ENCODE data around the gene GLS2. TPM values are rescaled to one million over a fixed set of nuclear protein-coding genes. Genes with fewer than 3 reads are reported as not detected.
"Not testable (repeated sequence)": the region's sequence is repeated elsewhere in the genome, so short reads cannot be mapped to it uniquely, and the experiment has no call there.

GLS2 gene
- total and polyA plus RNA-seq, 12 donors: 0.17 to 5.3 (median 1.5) TPM; not detected in 1

GRCh38 chr12:56510786-56511185 lies 22.8 kb upstream of the GLS2 start:
- 77 to 89% (median 84%) methylated on average over 4 to 16 of the region's 16 CpGs for whole genome bisulfite sequencing, 4 donors
- no peaks in the 10 kb centered on the region for H3K4me1 ChIP-seq (replicated peaks in 1 of 2)
- H3K27me3 ChIP-seq: no peaks in the 10 kb centered on the region
- H3K4me3 ChIP-seq: no peak overlapping the region
- H3K36me3 ChIP-seq (replicated peaks in 1 of 2): no peaks in the 10 kb centered on the region
- intact Hi-C loops (cut with DNase I): loop anchor here (10.0 kb wide), 2 partner anchors 114 to 124 kb away; partner anchors contain the start of gene BAZ2A (in 1 of the 2)
- no peak overlapping the region for H3K27ac ChIP-seq
- no peak for TF ChIP-seq POLR2A (IDR thresholded peaks at IDR 0.05)
- TF ChIP-seq CTCF (IDR thresholded peaks at IDR 0.05): no peak
- no peak for DNase-seq
- no peaks in the 10 kb centered on the region for H3K9me3 ChIP-seq (replicated peaks in 1 of 3)

- intact Hi-C loops (cut with DNase I); H3K4me3 ChIP-seq; H3K9me3 ChIP-seq (replicated peaks in 1 of 3); DNase-seq; H3K27ac ChIP-seq; H3K4me1 ChIP-seq (replicated peaks in 1 of 2); H3K27me3 ChIP-seq; H3K36me3 ChIP-seq (replicated peaks in 1 of 2): not testable (repeated sequence)
- WGBS, 4 donors: 79 to 84% (median 81%) methylated on average over 13 of the region's 13 CpGs
These were observed 11.9 kb upstream of the GLS2 start for GRCh38 chr12:56499879-56500278.

GRCh38 chr12:56499452-56499851 lies 11.5 kb upstream of the GLS2 start:
- H3K4me3 ChIP-seq; H3K27ac ChIP-seq; H3K27me3 ChIP-seq; H3K9me3 ChIP-seq (replicated peaks in 1 of 3); DNase-seq; H3K36me3 ChIP-seq (replicated peaks in 1 of 2); H3K4me1 ChIP-seq (replicated peaks in 1 of 2); intact Hi-C loops (cut with DNase I): not testable (repeated sequence)
- 73 to 80% (median 79%) methylated on average over 8 to 9 of the region's 9 CpGs for WGBS, 4 donors

GRCh38 chr12:56498126-56498902 lies 10.4 kb upstream of the GLS2 start:
- H3K9me3 ChIP-seq (replicated peaks in 1 of 3); H3K27ac ChIP-seq; intact Hi-C loops (cut with DNase I); H3K36me3 ChIP-seq (replicated peaks in 1 of 2); H3K4me3 ChIP-seq; H3K27me3 ChIP-seq; H3K4me1 ChIP-seq (replicated peaks in 1 of 2); DNase-seq: not testable (repeated sequence)
- 82 to 87% (median 85%) methylated on average over 12 to 14 of the region's 14 CpGs for WGBS, 4 donors

GRCh38 chr12:56496704-56497103 lies 8.7 kb upstream of the GLS2 start:
- intact Hi-C loops (cut with DNase I); H3K27ac ChIP-seq; H3K9me3 ChIP-seq (replicated peaks in 1 of 3); H3K4me1 ChIP-seq (replicated peaks in 1 of 2); H3K4me3 ChIP-seq; H3K27me3 ChIP-seq; H3K36me3 ChIP-seq (replicated peaks in 1 of 2): not testable (repeated sequence)
- TF ChIP-seq CTCF (IDR thresholded peaks at IDR 0.05): peak in 3 of 6 experiments; percentile 25 to 40 (median 25)
- DNase-seq: peak; percentile 35 to 86 (median 66)
- WGBS, 4 donors: 3 to 9% (median 5%) methylated on average over 12 to 17 of the region's 17 CpGs

GRCh38 chr12:56494481-56494880 lies 6.5 kb upstream of the GLS2 start:
- DNase-seq; H3K9me3 ChIP-seq (replicated peaks in 1 of 3); H3K27ac ChIP-seq; H3K36me3 ChIP-seq (replicated peaks in 1 of 2); intact Hi-C loops (cut with DNase I); H3K27me3 ChIP-seq; H3K4me3 ChIP-seq; H3K4me1 ChIP-seq (replicated peaks in 1 of 2): not testable (repeated sequence)
- 86 to 95% (median 94%) methylated on average over 14 to 27 of the region's 27 CpGs for WGBS, 4 donors

GRCh38 chr12:56494106-56494415 lies 6.1 kb upstream of the GLS2 start:
- H3K36me3 ChIP-seq (replicated peaks in 1 of 2); H3K27me3 ChIP-seq; H3K4me3 ChIP-seq; H3K27ac ChIP-seq; H3K9me3 ChIP-seq (replicated peaks in 1 of 3); H3K4me1 ChIP-seq (replicated peaks in 1 of 2); DNase-seq; intact Hi-C loops (cut with DNase I): not testable (repeated sequence)
- WGBS, 4 donors: 87 to 95% (median 94%) methylated on average over 7 to 15 of the region's 15 CpGs

- WGBS, 4 donors: 88 to 94% (median 89%) methylated on average over 16 to 31 of the region's 31 CpGs
These were observed 5.6 kb upstream of the GLS2 start for GRCh38 chr12:56493409-56494105.

More at GRCh38 chr12:56493409-56494105, 5.6 kb upstream of the GLS2 start:
- DNase-seq; H3K9me3 ChIP-seq (replicated peaks in 1 of 3); H3K4me3 ChIP-seq; H3K27ac ChIP-seq; H3K27me3 ChIP-seq; H3K36me3 ChIP-seq (replicated peaks in 1 of 2); intact Hi-C loops (cut with DNase I); H3K4me1 ChIP-seq (replicated peaks in 1 of 2): not testable (repeated sequence)

Measured in adrenal gland (tissue), 12 donors.